ENCODE measurements around the gene DPP4.
"Not testable (repeated sequence)": the region's sequence is repeated elsewhere in the genome, so short reads cannot be mapped to it uniquely, and the experiment has no call there.

DPP4 gene

DNA sequence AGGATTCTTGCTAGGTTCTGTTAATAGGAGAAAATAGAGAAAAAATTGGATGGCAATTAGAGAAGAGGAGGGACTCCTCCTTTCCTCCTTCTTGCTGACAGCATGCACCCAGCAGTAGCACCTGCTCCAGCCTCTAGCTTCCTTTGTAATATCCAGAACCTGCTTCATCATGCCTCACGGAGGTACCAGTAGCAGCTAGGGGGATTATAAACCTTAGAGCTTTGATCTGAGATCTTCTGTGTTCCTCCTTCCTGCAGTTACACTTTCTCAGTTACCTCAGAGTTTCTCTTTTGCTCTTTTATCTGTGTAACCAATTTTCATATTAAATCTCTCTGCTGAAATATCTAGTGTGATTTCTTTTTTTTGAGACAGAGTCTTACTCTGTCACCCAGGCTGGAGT, 16.6 kb downstream of the DPP4 start:
- DNase-seq: peak; percentile 27

GRCh38 chr2:162056796-162057399, 17.1 kb downstream of the DPP4 start:
- DNase-seq: no peak

- DNase-seq: no peak
Measured at GRCh38 chr2:162053808-162054155, 20.2 kb downstream of the DPP4 start.

DNA sequence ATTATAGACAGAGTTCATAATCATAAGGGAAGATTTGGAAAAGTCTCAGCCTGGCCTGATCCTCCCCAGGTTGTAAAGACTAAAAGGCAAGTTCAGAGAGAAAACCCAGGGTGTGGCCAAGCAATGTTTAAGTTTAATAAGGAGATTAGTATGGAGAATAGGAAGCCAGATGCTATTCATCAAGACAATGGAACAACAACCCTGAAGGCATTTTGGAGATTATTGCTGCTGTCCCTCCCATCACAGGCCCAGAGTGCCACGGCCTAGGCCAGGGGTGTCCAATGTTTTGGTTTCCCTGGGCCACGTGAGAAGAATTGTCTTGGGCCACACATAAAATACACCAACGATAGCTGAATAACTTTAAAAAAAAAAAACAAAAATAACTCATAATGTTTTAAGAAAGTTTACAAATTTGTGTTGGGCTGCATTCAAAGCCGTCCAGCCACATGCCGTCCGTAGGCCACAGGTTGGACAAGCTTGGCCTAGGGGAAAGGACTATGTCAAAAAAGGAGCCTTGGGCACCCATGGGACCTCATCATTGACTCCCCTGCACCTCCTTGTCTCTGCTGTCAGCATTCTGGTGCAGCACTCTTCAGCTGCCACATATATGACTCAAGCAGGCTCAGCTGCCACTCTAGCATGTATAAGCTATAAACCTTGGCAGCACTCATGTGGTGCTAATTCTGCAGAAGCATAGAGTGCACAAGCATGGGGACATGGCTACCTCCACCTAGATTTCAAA, 20.8 kb downstream of the DPP4 start:
- DNase-seq: no peak

- DNase-seq: no peak
Measured at GRCh38 chr2:162050513-162050961, 23.5 kb downstream of the DPP4 start.

GRCh38 chr2:162049089-162049488, 24.9 kb downstream of the DPP4 start:
- not testable (repeated sequence) for DNase-seq

DNA sequence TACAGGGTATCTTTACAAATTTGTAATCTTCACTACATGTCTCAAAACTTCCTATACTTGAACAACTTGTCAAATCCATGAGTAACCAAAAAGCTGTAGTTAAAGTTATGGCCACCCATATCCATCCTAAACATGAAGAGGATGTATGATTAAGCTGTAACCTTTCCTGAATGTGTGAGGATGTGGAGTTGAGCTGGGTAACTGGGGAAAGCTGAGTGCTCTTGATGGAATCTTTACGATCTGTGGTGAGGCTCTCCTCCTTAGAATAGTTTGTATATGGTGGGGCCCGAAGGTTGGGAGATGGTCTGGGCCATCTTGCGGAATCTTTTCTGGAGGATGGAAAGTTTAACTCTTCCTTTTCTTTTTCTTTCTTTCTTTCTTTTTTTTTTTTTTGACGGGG, 29.4 kb downstream of the DPP4 start:
- no peak for DNase-seq

- DNase-seq: no peak
Measured at GRCh38 chr2:162043132-162043531, 30.9 kb downstream of the DPP4 start.

GRCh38 chr2:162041485-162041884, 32.5 kb downstream of the DPP4 start:
- no peak for DNase-seq

GRCh38 chr2:162038725-162039124, 35.3 kb downstream of the DPP4 start:
- DNase-seq: no peak

GRCh38 chr2:162037886-162038285, 36.1 kb downstream of the DPP4 start:
- no peak for DNase-seq

GRCh38 chr2:162037028-162037795, 36.8 kb downstream of the DPP4 start:
- DNase-seq: no peak

DNA sequence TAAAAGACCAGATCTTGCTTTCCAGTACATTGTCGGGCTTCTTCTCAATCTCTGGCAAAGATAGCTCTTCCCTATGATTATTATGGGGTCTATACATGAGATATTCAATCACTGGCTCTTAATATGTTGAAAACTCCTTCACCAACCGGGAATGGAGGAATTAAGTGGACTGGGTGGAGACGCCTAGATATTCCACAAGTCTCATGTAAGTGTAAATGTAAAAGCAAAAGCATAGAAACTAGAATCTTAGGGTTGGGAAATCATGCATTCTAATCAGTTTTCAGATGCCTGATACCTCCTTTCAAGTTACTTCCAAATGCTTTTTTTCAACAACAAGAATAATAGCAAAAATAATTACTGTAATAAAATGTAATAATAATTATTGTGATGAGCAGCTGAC, 38.0 kb downstream of the DPP4 start:
- DNase-seq: no peak

GRCh38 chr2:162030363-162031190, 43.4 kb downstream of the DPP4 start:
- no peak for DNase-seq

- no peak for DNase-seq
Measured at GRCh38 chr2:162029287-162029901, 44.6 kb downstream of the DPP4 start.

GRCh38 chr2:162028511-162028910, 45.5 kb downstream of the DPP4 start:
- DNase-seq: no peak

- no peak for DNase-seq
Measured at GRCh38 chr2:162025121-162025911, 48.7 kb downstream of the DPP4 start.

DNA sequence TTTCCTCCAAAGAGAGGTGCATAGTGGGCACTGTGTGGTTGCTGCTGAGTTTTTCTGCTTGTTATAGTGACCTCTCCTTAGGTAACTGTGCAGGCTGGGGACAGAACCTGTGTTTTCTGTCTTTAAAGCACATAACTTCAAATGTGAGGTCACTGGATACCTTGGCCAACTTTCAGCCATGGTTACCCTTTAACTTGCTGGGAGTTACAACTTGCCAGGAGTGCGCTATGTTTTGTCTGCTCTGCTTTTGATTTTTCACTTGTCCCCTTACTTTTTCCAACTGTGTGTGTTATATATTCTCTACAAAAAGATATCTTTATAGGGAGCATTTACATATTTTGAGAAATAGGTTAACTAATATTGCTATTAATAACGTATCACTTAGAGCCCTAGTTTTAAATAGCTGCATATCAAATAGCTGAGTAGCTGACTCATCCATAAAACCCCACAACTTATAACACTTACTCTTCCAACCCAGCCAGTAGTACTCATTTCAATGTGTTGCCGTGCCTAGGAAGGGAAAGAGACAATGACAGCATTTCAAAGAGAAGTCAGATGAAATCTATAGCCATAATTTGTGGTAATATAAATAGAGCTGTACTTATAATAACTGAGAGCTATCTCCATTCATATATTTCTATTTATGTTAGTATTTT, 51.6 kb downstream of the DPP4 start:
- no peak for DNase-seq

DNA sequence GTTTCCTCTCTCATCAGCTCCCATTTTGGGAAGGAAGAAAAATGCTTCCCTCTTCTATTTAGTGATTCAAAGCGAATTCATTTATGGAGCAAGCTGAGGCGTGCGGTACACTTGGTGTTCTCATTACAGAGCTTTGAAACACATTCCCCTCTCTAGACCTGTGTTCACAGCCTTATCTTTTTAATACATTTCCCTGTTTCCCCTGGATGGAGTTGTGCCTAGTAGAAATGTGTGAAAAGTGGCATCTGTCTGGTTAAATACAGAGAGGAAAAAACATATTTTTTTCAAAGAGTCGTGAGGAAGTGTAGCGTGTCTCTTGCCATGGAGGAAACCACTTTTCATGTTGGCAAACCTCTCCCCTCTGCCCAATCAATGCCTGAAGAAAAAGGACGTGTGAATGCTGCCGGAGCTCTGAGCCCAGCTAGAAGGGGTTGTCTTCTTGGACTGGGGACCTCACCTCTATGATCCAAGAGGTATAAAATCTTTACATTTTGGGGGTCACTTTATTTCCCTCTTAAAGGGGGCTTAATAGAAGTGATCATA, 52.4 kb downstream of the DPP4 start:
- DNase-seq: no peak

DNA sequence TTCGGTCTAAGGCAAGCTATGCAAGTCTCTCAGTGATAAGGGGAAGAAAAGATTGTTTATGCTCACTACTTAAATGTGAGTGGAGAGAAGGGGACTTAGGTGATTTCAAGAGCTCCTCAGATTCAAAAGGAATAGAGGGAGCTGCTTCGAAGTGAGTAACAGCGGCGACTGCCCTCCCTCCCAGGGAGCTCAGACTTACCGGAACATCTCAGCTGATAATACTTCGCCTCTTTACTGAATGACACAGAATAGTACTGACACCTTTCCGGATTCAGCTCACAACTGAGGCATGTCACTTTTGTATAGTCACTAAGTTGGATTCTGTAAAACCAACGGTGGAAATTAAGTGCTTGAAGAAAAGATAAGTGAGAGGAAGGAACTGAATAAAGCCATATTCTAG, 55.5 kb downstream of the DPP4 start:
- no peak for DNase-seq

DNA sequence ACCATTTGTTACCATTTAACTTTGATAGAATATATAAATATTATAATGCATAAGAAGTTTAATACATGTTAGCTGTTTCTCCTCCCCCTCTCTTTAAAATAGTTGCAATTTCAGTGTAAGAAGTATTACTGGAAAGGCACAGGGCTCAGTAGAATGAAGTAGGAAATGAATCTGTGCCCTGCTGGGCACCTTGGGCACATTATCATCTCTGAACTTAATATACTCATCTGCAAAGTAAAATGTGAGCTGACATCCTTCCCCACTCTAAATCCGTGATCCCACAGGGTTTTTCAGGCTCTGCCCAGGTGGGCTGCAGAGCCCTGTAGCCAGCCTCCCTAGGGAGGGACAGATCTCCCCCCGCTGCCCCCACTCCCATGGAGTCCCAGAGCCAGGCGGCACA, 56.8 kb downstream of the DPP4 start:
- no peak for DNase-seq
